ENCODE results near the gene INPP5A.

Gene INPP5A

GRCh38 chr10:132538031-132538789, 623 bp downstream of the INPP5A start (continued):
- TF ChIP-seq TOX (CRISPR knock-in tag; IDR thresholded peaks at IDR 0.05; ENCODE audit: borderline replicate concordance): no peak

DNA sequence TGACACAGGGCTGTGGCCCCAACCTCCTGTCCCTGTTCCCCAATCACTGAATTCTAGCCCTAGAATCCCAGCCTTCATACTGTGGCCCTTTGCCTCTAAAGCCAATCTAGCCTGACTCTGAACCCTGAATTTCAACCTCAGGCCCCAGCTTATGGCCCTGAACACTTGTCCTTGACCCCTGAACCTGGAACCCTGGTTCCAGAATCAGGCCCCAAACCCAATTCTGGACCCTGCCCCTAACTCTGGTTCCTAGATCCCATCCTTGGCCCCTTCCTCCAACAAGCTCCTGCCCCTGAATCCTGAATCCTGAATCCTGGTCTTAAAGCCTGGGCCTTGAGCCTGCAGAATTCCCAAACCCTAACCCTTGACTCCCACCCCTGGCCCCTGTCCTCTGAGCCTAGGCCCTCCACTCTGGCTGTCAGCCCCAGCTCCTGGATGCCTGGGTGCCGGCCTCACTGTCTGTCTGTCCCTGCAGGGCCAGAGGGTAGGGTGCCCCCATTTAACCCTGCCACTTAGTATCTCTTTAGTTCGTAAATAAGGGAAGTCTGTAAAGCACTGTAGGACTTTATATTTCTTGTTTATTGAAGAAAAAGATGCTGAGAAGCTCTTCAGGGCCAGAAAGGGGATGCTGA, 1.3 kb downstream of the INPP5A start:
- ATAC-seq: no peak
- TF ChIP-seq, protein P1, sequence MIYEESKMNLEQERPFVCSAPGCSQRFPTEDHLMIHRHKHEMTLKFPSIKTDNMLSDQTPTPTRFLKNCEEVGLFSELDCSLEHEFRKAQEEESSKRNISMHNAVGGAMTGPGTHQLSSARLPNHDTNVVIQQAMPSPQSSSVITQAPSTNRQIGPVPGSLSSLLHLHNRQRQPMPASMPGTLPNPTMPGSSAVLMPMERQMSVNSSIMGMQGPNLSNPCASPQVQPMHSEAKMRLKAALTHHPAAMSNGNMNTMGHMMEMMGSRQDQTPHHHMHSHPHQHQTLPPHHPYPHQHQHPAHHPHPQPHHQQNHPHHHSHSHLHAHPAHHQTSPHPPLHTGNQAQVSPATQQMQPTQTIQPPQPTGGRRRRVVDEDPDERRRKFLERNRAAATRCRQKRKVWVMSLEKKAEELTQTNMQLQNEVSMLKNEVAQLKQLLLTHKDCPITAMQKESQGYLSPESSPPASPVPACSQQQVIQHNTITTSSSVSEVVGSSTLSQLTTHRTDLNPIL (CRISPR knock-in tag; IDR thresholded peaks at IDR 0.05; ENCODE audit: low read depth): no peak
- TF ChIP-seq TOX (CRISPR knock-in tag; IDR thresholded peaks at IDR 0.05; ENCODE audit: borderline replicate concordance) (no peak), TCF4 (CRISPR knock-in tag; IDR thresholded peaks at IDR 0.05; ENCODE audit: borderline replicate concordance) (no peak), ISL1 (CRISPR knock-in tag; IDR thresholded peaks at IDR 0.05) (no peak), RARB (CRISPR knock-in tag; IDR thresholded peaks at IDR 0.05) (no peak), CSDC2 (CRISPR knock-in tag; IDR thresholded peaks at IDR 0.05) (no peak), GLIS3 (CRISPR knock-in tag; IDR thresholded peaks at IDR 0.05) (no peak), ZNF8 (CRISPR knock-in tag; IDR thresholded peaks at IDR 0.05) (no peak), ZNF565 (CRISPR knock-in tag; conservative IDR thresholded peaks at IDR 0.05; ENCODE audit: low read depth) (no peak), ESRRG (CRISPR knock-in tag; IDR thresholded peaks at IDR 0.05) (no peak), PPARA (CRISPR knock-in tag; IDR thresholded peaks at IDR 0.05; ENCODE audit: borderline replicate concordance) (no peak), OSR1 (CRISPR knock-in tag; IDR thresholded peaks at IDR 0.05) (no peak), ARNTL (CRISPR knock-in tag; IDR thresholded peaks at IDR 0.05; ENCODE audit: borderline replicate concordance, low read depth) (no peak)
- TF ChIP-seq, protein P2, sequence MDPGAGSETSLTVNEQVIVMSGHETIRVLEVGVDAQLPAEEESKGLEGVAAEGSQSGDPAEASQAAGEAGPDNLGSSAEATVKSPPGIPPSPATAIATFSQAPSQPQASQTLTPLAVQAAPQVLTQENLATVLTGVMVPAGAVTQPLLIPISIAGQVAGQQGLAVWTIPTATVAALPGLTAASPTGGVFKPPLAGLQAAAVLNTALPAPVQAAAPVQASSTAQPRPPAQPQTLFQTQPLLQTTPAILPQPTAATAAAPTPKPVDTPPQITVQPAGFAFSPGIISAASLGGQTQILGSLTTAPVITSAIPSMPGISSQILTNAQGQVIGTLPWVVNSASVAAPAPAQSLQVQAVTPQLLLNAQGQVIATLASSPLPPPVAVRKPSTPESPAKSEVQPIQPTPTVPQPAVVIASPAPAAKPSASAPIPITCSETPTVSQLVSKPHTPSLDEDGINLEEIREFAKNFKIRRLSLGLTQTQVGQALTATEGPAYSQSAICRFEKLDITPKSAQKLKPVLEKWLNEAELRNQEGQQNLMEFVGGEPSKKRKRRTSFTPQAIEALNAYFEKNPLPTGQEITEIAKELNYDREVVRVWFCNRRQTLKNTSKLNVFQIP (CRISPR knock-in tag; IDR thresholded peaks at IDR 0.05; ENCODE audit: borderline replicate concordance, low read depth): no peak

GRCh38 chr10:132539431-132539839, 1.8 kb downstream of the INPP5A start:
- TF ChIP-seq ZFP30 (CRISPR knock-in tag; IDR thresholded peaks at IDR 0.05) (no peak), GLIS3 (CRISPR knock-in tag; IDR thresholded peaks at IDR 0.05) (no peak), PATZ1 (CRISPR knock-in tag; IDR thresholded peaks at IDR 0.05; ENCODE audit: borderline replicate concordance) (no peak), SNAI2 (CRISPR knock-in tag; IDR thresholded peaks at IDR 0.05) (no peak), ARNTL (CRISPR knock-in tag; IDR thresholded peaks at IDR 0.05; ENCODE audit: borderline replicate concordance, low read depth) (no peak), ZNF565 (CRISPR knock-in tag; conservative IDR thresholded peaks at IDR 0.05; ENCODE audit: low read depth) (no peak), PPARA (CRISPR knock-in tag; IDR thresholded peaks at IDR 0.05; ENCODE audit: borderline replicate concordance) (no peak), RARB (CRISPR knock-in tag; IDR thresholded peaks at IDR 0.05) (no peak), TOX (CRISPR knock-in tag; IDR thresholded peaks at IDR 0.05; ENCODE audit: borderline replicate concordance) (no peak), CSDC2 (CRISPR knock-in tag; IDR thresholded peaks at IDR 0.05) (no peak), TSHZ2 (CRISPR knock-in tag; IDR thresholded peaks at IDR 0.05) (no peak), OSR1 (CRISPR knock-in tag; IDR thresholded peaks at IDR 0.05) (no peak)
- TF ChIP-seq, protein P2 (CRISPR knock-in tag; IDR thresholded peaks at IDR 0.05; ENCODE audit: borderline replicate concordance, low read depth): no peak
- TF ChIP-seq, protein P1 (CRISPR knock-in tag; IDR thresholded peaks at IDR 0.05; ENCODE audit: low read depth): no peak
- TF ChIP-seq, protein P3, sequence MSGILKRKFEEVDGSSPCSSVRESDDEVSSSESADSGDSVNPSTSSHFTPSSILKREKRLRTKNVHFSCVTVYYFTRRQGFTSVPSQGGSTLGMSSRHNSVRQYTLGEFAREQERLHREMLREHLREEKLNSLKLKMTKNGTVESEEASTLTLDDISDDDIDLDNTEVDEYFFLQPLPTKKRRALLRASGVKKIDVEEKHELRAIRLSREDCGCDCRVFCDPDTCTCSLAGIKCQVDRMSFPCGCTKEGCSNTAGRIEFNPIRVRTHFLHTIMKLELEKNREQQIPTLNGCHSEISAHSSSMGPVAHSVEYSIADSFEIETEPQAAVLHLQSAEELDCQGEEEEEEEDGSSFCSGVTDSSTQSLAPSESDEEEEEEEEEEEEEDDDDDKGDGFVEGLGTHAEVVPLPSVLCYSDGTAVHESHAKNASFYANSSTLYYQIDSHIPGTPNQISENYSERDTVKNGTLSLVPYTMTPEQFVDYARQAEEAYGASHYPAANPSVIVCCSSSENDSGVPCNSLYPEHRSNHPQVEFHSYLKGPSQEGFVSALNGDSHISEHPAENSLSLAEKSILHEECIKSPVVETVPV (CRISPR knock-in tag; IDR thresholded peaks at IDR 0.05): no peak
- no peak for ATAC-seq

All from SK-N-SH treated with all-trans-retinoic acid at 6 μM for 48 hours (cell line).